Activated T-helper 1 cell treated with anti-CD3 and anti-CD28 coated beads, Interleukin-12 subunit alpha, Interleukin-12 subunit beta, Interleukin-2, Interleukin-4 antibody, amounts not matched to agents 30 ng/mL and 10 ng/mL and 1 ng/mL, durations not matched to agents 14 hours and 24 hours and 36 hours (primary cell): ENCODE measurements around the gene FAM168A. TPM values are rescaled to one million over a fixed set of nuclear protein-coding genes. Genes with fewer than 3 reads are reported as not detected.

Experiments used
- DNase-seq: peaks from one replicate; pipeline ENCODE4 v3.0.0; 2021; ENCODE audit warnings: low spot score
- H3K27ac Mint-ChIP-seq: one replicate; pipeline ENCODE4 v1.8.0; 2021; ENCODE audit warnings: mild to moderate bottlenecking, mixed read lengths
- H3K27me3 Mint-ChIP-seq: one replicate; pipeline ENCODE4 v1.8.0; 2022; ENCODE audit warnings: mild to moderate bottlenecking, moderate library complexity, mixed read lengths; ENCODE audit not compliant: insufficient read depth
- H3K36me3 Mint-ChIP-seq: one replicate; pipeline ENCODE4 v1.8.0; 2021; ENCODE audit warnings: low read depth, mixed read lengths
- H3K4me1 Mint-ChIP-seq: one replicate; pipeline ENCODE4 v1.8.0; 2021; ENCODE audit warnings: low read depth, mixed read lengths
- H3K4me3 Mint-ChIP-seq: one replicate; pipeline ENCODE4 v1.8.0; 2021; ENCODE audit warnings: mild to moderate bottlenecking, moderate library complexity, mixed read lengths
- H3K9me3 Mint-ChIP-seq: one replicate; pipeline ENCODE4 v1.8.0; 2021; ENCODE audit warnings: mixed read lengths
- intact Hi-C: fragments of 100-400 bp; cut with micrococcal nuclease; formaldehyde crosslinking; loops from one replicate; pipeline ENCODE4 v1.15.1; 2024
- total RNA-seq: library from RNA; stranded (reverse); gene quantifications from 2 replicates; pipeline ENCODE4 v1.2.3, GENCODE V29; 2022

Gene FAM168A
- total RNA-seq, 1 donor from 2014 or later: 19.4 TPM

DNA sequence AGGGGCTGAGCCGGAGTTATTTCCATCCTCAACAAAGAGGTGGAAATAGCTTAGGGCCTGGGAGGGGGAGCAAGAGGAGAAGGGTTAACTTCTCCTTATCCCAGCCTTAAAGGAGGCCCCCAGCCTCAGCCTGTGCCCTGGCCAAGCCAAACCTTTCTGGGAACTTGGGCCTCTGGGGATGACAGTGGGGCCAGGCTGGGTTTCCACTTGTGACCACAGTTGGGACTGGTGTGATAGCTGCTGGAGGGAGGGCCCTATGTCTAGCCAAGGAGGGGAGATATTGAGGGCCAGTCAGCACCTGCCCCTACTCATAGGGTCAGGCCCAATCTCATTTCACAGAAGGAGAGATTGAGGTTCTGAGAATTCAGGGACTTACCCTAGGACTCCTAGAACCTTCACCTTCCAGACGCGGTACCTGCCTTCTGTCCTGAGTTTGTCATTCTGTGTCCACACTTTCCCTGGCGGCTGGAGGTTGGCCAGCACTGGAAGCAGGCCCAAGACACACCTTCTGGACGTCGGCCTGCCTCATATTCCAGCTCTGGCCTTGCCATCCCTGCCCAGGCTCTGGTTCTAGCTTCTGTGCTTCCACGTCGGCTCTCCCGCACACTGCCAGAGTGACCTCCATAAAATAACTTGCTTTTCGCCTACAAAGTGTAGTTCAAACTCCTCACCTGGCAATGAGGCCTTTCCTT, 218.6 kb downstream of the FAM168A start:
- H3K27ac Mint-ChIP-seq: peak overlapping the region; percentile 44
- H3K4me1 Mint-ChIP-seq: peaks cover 51% of the 10 kb centered on the region
- H3K27me3 Mint-ChIP-seq: no peaks in the 10 kb centered on the region
- no peaks in the 10 kb centered on the region for H3K9me3 Mint-ChIP-seq
- peaks cover 3% of the 10 kb centered on the region for H3K36me3 Mint-ChIP-seq
- H3K4me3 Mint-ChIP-seq: peak overlapping the region; percentile 91
- DNase-seq: no peak
- intact Hi-C loops: loop anchor here (5.0 to 10.0 kb wide), 3 partner anchors 495 to 1155 kb away; partner anchors contain the start of genes COA4, INPPL1, PAAF1 and PGM2L1

DNA sequence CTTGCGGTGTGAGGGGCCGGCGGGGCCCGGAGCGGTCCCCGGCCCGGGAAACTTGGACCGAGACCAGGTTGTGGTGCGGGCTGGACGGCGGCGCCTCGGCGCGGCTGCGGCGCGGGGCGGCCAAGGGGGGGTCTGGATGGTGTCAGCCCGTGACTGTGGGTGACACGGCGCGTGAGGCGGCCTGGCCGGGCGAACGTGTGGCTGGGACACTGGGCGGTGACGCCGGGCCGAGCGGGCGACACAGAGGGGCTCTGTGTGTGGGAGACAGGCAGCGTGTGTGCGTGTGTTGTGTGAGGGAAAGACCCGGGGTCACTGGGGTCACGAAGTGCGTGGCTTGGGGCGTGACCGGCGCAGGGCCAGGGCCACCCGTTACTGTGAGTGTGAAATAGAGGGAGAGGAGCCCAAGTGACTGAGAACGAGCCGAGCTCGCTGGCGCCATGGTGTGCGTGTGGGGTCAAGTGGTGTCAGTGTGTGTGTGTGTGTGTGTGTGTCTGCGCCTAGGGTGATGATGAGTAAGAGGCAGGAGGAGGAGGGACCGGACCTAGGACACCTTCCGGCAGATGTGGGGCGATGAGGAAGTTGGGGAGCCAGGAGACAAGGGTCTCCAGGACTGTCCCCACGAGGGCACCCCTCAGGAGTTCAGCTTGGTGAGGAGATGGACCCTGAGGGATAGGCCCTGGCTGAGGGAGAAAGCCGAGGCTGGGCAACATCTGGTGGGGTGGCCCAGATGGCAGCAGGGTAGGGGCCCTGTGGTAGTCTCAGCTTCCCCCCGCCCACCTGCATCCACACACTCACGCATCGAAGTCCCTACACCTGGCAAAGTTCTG, 220.9 kb downstream of the FAM168A start:
- Mint-ChIP-seq H3K4me3 (peak overlapping the region; percentile 91), H3K27me3 (no peaks in the 10 kb centered on the region), H3K4me1 (peaks cover 30% of the 10 kb centered on the region), H3K9me3 (no peaks in the 10 kb centered on the region), H3K27ac (peak overlapping the region; percentile 90), H3K36me3 (peaks cover 3% of the 10 kb centered on the region)
- DNase-seq: peak; percentile 56
- intact Hi-C loops: loop anchor here (1.0 to 10.0 kb wide), 12 partner anchors 10 to 1152 kb away; partner anchors contain the start of genes COA4, FAM168A, INPPL1 and PAAF1

DNA sequence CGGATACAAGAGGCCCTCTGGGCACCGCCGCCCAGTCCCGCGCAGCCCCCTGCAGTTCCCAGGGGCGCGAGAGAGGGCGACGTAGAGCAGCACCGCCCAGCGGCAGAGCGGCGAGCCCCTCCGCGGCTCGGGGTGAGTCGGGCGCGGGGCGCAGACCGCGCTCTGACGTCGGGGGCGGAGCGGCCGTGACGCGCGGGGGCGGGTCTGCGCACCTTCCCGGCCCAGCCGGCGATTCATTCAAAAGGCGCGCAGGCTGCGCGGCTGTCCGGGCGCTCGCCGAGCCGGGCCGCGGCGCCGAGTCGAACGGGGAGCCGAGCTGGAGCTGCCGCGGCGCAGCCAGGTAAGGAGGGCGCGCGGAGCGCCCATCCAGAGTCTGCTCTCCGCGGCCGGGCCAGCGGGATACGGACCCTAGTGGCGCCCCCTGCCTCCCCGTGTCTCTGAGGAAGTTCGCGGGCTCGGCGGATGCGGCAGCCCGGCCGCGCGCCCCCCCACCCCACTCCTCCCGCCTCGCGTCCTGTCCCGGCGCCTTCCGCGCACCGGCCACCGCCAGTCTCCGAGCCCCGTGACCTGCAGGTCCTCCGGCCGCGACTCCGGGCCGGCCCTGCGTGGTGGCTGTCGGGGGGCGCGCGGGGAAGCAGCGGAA, 221.6 kb downstream of the FAM168A start, which contains the start of gene RELT:
TSS of gene RELT (plus strand) at position 240 of the 643 bp plus-strand sequence. CDS start 12,738 bp downstream, outside the sequence.
- intact Hi-C loops: loop anchor here (1.0 to 10.0 kb wide), 10 partner anchors 9 to 1151 kb away; partner anchors contain the start of genes COA4, INPPL1, PAAF1 and PGM2L1
- peaks cover 3% of the 10 kb centered on the region for H3K36me3 Mint-ChIP-seq
- H3K9me3 Mint-ChIP-seq: no peaks in the 10 kb centered on the region
- peak; percentile 94 for DNase-seq
- peaks cover 28% of the 10 kb centered on the region for H3K4me1 Mint-ChIP-seq
- peak within 1 kb of the TSS; percentile 91 for H3K4me3 Mint-ChIP-seq
- no peaks in the 10 kb centered on the region for H3K27me3 Mint-ChIP-seq
- peak within 1 kb of the TSS; percentile 90 for H3K27ac Mint-ChIP-seq

DNA sequence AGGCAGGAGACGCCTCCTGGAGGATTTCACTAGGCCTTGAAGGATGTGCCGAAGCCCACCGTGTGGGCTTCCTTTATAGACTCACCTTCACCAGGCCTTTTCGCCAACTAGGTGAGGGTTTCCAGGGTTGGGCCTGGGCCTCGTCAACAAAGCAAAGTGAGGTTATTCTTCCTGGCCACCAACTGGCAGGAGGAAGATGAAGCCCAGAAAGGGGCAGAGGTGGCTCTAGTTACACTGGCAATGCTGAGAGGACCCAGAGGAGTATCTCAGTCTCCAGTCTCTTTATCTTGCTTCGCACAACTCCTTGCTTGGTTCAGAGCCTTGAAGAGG, 222.1 kb downstream of the FAM168A start:
- Mint-ChIP-seq H3K4me3 (peak overlapping the region; percentile 74), H3K27me3 (no peaks in the 10 kb centered on the region), H3K27ac (peak overlapping the region; percentile 75), H3K9me3 (no peaks in the 10 kb centered on the region), H3K36me3 (peaks cover 3% of the 10 kb centered on the region), H3K4me1 (peaks cover 23% of the 10 kb centered on the region)
- intact Hi-C loops: loop anchor here (1.0 to 10.0 kb wide), 10 partner anchors 8 to 1151 kb away; partner anchors contain the start of genes COA4, INPPL1, PAAF1 and PGM2L1
- DNase-seq: no peak

DNA sequence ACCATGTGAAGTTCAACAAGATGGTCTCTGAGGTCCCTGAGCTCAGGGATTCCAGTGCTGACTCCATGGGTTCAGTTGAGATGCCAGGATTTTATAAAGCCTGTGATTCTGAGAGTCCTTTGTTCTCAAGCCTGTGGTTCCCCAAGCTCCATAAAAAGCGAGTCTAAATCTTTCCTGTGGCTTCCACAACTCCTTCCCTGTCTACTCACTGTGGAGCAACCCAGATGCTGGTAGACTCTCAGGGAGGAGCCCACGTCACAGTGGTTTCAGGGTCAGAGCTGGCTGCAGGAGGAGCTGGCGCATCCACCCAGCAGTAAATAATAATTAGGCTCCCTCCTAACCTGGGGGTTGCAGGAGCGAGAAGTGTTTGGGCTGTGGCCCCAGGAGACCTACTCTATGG, 223.8 kb downstream of the FAM168A start:
- DNase-seq: no peak
- Mint-ChIP-seq H3K36me3 (peaks cover 3% of the 10 kb centered on the region), H3K4me1 (peaks cover 22% of the 10 kb centered on the region), H3K4me3 (no peak overlapping the region), H3K9me3 (no peaks in the 10 kb centered on the region), H3K27ac (no peak overlapping the region), H3K27me3 (no peaks in the 10 kb centered on the region)
- intact Hi-C loops: loop anchor here (10.0 kb wide), 2 partner anchors 501 to 1149 kb away; partner anchors contain the start of genes COA4, INPPL1 and PAAF1

DNA sequence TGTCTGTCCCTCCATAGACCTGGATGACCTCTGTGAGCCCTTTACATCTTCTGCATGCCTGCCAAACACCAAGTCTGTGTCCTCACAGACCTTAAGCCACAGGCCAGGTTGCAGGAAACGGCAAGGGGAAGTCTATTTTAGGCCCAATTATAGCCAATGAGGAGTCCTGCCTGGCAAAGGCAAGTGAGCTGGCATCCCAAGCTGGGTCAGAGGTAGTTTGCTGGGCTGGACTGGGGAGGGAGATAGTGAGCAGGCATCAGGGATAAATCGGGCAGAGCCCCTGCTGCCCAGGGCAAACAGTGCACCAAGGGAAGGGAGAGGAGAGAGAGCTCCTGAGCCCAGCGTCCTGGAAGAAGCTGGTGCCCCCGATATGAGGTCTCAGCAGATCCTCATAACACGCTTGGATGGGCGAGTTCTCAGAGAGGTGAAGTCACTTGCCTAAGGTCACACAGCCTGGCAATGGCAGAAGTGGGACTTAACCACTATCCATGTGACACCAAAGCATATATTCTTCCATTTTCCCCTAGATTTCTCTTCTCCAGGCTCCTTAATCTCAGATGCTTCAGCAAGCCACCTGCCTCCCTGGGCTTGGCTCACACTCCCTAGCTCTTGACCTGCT, 225.4 kb downstream of the FAM168A start:
- Mint-ChIP-seq H3K36me3 (peaks cover 3% of the 10 kb centered on the region), H3K4me3 (no peak overlapping the region), H3K4me1 (peaks cover 13% of the 10 kb centered on the region), H3K9me3 (no peaks in the 10 kb centered on the region), H3K27me3 (no peaks in the 10 kb centered on the region), H3K27ac (no peak overlapping the region)
- DNase-seq: no peak
- intact Hi-C loops: loop anchor here (10.0 kb wide), 2 partner anchors 502 to 1148 kb away; partner anchors contain the start of genes COA4, INPPL1 and PAAF1

DNA sequence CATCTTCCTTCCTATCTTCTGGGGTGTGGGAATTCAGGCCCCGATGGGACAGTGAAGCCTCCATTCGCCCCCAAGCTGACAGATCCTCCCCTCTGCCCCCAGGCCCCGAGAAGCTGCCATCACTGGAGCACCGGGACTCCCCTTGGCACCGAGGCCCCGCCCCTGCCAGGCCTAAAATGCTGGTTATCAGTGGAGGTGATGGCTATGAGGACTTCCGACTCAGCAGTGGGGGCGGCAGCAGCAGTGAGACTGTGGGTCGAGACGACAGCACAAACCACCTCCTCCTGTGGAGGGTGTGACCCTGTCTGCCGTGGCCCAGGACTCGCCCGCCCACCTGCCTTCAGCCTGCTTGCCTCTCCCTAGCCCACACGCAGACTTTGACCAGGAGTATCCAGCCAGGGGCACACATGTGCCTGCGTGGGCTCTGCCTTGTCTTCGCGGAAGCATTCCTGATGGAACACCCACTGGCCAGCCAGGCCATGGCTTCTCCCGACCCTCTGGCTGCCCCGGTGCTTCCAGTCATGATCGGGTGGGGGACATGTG, 230.4 kb downstream of the FAM168A start:
- peaks cover 2% of the 10 kb centered on the region for H3K36me3 Mint-ChIP-seq
- no peak overlapping the region for H3K4me3 Mint-ChIP-seq
- H3K27ac Mint-ChIP-seq: no peak overlapping the region
- intact Hi-C loops: loop anchor here (1.0 kb wide), 1 partner anchor 9 kb away; the partner anchor contains the start of gene RELT
- H3K27me3 Mint-ChIP-seq: no peaks in the 10 kb centered on the region
- no peaks in the 10 kb centered on the region for H3K9me3 Mint-ChIP-seq
- no peak for DNase-seq
- H3K4me1 Mint-ChIP-seq: peaks cover 23% of the 10 kb centered on the region

DNA sequence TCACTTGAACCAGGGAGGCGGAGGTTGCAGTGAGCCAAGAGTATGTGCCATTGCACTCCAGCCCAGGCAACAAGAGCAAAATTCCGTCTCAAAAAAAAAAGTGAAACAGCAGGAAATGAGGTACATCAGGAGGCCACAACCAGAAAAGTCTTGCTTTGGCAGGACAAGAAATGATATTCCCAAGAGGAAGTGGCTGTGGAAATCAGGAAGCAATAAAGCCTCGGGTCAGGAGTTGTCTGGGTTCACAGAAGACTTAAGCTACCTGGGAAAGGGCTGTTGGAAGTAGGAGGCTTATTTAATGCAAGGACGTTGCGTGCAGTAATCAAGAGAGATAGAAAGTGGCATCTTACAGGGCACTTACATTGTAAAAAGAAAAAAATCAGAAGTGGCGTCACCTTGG, 231.0 kb downstream of the FAM168A start:
- intact Hi-C loops: loop anchor here (1.0 kb wide), 1 partner anchor 9 kb away; the partner anchor contains the start of gene RELT
- Mint-ChIP-seq H3K27ac (no peak overlapping the region), H3K4me3 (no peak overlapping the region), H3K36me3 (peaks cover 2% of the 10 kb centered on the region), H3K4me1 (peaks cover 23% of the 10 kb centered on the region), H3K27me3 (no peaks in the 10 kb centered on the region), H3K9me3 (no peaks in the 10 kb centered on the region)
- no peak for DNase-seq

DNA sequence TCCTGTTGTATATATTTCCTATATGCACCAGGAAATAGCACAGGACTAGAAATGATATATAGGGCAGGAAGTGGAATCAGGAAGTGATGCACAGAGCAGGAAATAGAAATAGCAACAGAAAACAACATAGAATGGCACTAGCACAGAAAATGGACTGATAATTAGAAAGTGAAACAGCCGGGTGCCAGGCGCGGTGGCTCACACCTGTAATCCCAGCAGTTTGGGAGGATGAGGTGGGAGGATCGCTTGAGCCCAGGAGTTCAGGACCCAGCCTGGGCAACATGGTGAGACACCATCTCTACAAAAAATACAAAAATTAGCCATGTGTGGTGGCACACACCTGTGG, 231.7 kb downstream of the FAM168A start:
- Mint-ChIP-seq H3K27me3 (no peaks in the 10 kb centered on the region), H3K27ac (peak overlapping the region; percentile 81), H3K9me3 (no peaks in the 10 kb centered on the region), H3K4me1 (peaks cover 23% of the 10 kb centered on the region), H3K36me3 (peaks cover 2% of the 10 kb centered on the region), H3K4me3 (peak overlapping the region; percentile 37)
- no peak for DNase-seq
- intact Hi-C loops: no loop called here

DNA sequence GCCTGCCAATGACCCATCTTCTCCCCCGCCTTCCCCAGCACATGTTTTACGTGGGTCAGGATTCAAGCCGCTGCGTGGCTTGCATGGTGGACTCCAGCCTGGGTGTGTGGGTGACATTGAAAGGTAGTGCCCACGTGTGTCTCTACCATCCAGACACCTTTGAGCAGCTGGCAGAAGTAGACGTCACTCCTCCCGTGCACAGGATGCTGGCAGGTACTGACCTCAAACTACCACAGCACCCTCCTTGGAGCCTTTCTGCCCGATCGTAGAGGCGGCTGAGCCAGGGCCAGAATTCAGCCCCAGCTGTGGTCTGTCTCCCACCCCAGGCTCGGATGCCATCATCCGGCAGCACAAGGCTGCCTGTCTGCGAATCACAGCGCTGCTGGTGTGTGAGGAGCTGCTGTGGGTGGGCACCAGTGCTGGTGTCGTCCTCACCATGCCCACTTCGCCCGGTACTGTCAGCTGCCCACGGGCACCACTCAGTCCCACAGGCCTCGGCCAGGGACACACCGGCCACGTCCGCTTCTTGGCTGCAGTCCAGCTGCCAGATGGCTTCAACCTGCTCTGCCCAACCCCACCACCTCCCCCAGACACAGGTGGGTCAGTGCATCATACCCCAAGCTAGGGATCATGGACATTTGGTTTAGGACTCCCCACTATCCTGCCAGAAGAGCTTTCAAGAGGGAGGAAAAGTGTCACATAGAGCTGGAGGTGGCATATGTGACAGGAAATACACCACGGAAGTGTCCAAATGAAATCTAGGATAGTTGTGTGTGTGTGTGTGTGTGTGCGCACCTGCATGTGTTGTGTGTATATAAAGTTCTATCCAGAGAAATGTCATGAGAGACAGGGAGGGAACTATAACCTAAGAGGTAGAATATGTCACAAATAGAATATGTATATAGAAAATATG, 232.3 kb downstream of the FAM168A start:
- Mint-ChIP-seq H3K27me3 (no peaks in the 10 kb centered on the region), H3K36me3 (peaks cover 2% of the 10 kb centered on the region), H3K4me1 (peaks cover 23% of the 10 kb centered on the region), H3K27ac (peak overlapping the region; percentile 81), H3K4me3 (peak overlapping the region; percentile 37), H3K9me3 (no peaks in the 10 kb centered on the region)
- intact Hi-C loops: no loop called here
- DNase-seq: no peak

DNA sequence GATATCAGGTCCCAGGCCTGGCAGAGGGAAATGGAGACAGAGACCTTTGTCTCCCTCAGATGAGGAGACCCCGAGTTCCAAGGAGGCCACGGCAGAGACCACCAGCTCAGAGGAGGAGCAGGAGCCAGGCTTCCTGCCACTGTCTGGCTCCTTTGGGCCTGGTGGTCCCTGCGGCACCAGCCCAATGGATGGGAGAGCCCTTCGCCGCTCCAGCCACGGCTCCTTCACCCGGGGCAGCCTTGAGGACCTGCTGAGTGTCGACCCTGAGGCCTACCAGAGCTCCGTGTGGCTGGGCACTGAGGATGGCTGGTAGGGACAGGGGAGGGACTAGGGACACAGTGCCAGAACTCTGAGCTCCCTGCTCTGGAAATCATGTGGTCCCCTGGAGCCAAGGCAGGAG, 234.8 kb downstream of the FAM168A start:
- peaks cover 2% of the 10 kb centered on the region for H3K27me3 Mint-ChIP-seq
- H3K27ac Mint-ChIP-seq: no peak overlapping the region
- H3K4me1 Mint-ChIP-seq: peaks cover 23% of the 10 kb centered on the region
- no peak overlapping the region for H3K4me3 Mint-ChIP-seq
- H3K36me3 Mint-ChIP-seq: peaks cover 2% of the 10 kb centered on the region
- intact Hi-C loops: no loop called here
- DNase-seq: no peak
- H3K9me3 Mint-ChIP-seq: no peaks in the 10 kb centered on the region
